Fibroblast of the aortic adventitia (primary cell): ENCODE results near the gene TWF2. TPM values are rescaled to one million over a fixed set of nuclear protein-coding genes. Genes with fewer than 3 reads are reported as not detected.
"Not testable (repeated sequence)": the region's sequence is repeated elsewhere in the genome, so short reads cannot be mapped to it uniquely, and the experiment has no call there.

ENCODE experiments used
- DNase-seq: peaks from one replicate; pipeline ENCODE4 v3.0.0-alpha.2; 2010; ENCODE audit warnings: low read depth
- H3K4me3 ChIP-seq: 2 replicates; pipeline ENCODE4 v1.5.1; 2011; ENCODE audit warnings: low read depth, mild to moderate bottlenecking, control low read depth, low read length, moderate library complexity
- CTCF ChIP-seq: IDR thresholded peaks from 2 replicates; pipeline ENCODE4 v1.5.1; 2011; ENCODE audit warnings: mild to moderate bottlenecking, low read length, control low read depth, inconsistent platforms; ENCODE audit not compliant: insufficient read depth
- total RNA-seq: library from RNA; depleted of rRNA; stranded (reverse); fragments of >200 nt; gene quantifications from 2 replicates; pipeline ENCODE4 v1.2.3, GENCODE V29; 2012; ENCODE audit warnings: low replicate concordance

Gene TWF2
- 97.5 and 109 TPM in 2 replicates for total RNA-seq

- peak within 1 kb of the TSS; percentile 78 for H3K4me3 ChIP-seq
- peak; percentile 74 for DNase-seq
- peak; percentile 56 for TF ChIP-seq CTCF
Measured at GRCh38 chr3:52238761-52239701, at the start of gene TWF2. Gene TWF2 (minus strand): TSS chr3:52239158. CDS start chr3:52239016, 142 bp downstream.

DNA sequence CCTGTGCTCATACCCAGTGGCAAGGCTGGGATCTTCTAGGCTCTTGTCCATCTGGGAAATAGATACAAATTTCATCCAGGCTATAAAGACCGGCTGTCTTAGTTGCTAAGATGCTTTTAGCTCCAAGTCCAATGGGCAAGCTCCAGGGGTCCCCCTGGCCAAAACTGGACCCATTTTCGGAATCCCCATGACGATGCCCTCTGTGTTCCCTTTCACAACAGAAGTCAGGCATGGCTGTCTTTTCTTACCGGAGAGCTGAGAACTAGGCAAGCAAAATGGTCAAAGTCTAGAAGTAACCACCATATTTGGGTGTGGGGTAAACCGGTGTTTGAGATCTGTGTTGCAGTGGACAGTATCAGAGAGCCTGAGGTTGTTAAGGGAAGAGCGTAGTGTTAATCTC lies 49.7 kb upstream of the TWF2 start:
- DNase-seq = no peak
- no peak for TF ChIP-seq CTCF

GRCh38 chr3:52286777-52287110 lies 47.8 kb upstream of the TWF2 start:
- peak; percentile 63 for DNase-seq
- H3K4me3 ChIP-seq = peak overlapping the region; percentile 97
- TF ChIP-seq CTCF = no peak

More for the DNA sequence above, 49.7 kb upstream of the TWF2 start:
- peak overlapping the region; percentile 97 for H3K4me3 ChIP-seq

DNA sequence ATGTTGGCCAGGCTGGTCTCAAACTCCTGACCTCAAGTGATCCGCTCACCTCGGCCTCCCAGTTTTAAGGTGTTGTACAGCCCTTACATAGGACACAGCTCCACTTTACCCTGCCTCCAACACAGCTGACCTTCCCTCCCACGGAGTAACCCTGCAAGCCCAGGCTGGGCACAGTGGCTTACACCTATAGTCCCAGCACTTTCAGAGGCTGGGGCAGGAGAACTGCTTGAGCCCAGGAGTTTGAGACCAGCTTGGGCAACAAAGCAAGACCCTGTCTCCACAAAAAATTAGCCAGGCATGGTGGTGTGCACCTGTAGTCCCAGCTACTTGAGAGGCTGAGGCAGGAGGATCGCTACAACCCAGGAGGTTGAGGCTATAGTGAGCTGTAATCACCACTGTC lies 45.1 kb upstream of the TWF2 start:
- DNase-seq, H3K4me3 ChIP-seq: not testable (repeated sequence)

DNA sequence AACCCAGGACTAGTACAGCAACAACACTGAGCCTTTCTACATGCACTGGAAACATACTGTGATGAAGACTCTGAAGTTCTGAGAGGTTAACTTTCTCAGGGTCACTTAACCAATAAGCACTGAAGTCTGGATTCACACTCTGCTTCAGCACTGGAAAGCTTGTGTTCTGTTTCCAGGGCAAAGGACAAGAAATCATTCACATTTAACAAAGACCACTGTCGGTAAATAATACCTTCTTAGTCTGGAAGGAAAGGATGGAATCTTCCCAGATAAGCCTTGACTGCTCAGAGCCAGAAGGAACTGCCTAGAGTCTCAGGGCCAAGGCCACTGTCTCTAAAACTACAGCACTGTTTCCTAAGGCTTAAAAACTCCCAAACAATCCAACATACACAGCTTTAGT lies 44.3 kb upstream of the TWF2 start:
- DNase-seq = peak; percentile 12
- TF ChIP-seq CTCF = no peak
- no peak overlapping the region for H3K4me3 ChIP-seq

- no peak for TF ChIP-seq CTCF
- DNase-seq = peak; percentile 48
- no peak overlapping the region for H3K4me3 ChIP-seq
Measured at GRCh38 chr3:52281981-52282801, 43.2 kb upstream of the TWF2 start.

GRCh38 chr3:52280050-52280461 lies 41.1 kb upstream of the TWF2 start:
- peak overlapping the region; percentile 78 for H3K4me3 ChIP-seq
- no peak for TF ChIP-seq CTCF
- DNase-seq = peak; percentile 83
